ENCODE results near the gene GM2A. TPM values are rescaled to one million over a fixed set of nuclear protein-coding genes. Genes with fewer than 3 reads are reported as not detected.

The GM2A gene
- total and polyA plus RNA-seq, 9 of the 15 experiments (the other 6 are each of a cell fraction or from before 2014, with no cell fraction given): 5.8 to 36.0 (median 10.0) TPM

DNA sequence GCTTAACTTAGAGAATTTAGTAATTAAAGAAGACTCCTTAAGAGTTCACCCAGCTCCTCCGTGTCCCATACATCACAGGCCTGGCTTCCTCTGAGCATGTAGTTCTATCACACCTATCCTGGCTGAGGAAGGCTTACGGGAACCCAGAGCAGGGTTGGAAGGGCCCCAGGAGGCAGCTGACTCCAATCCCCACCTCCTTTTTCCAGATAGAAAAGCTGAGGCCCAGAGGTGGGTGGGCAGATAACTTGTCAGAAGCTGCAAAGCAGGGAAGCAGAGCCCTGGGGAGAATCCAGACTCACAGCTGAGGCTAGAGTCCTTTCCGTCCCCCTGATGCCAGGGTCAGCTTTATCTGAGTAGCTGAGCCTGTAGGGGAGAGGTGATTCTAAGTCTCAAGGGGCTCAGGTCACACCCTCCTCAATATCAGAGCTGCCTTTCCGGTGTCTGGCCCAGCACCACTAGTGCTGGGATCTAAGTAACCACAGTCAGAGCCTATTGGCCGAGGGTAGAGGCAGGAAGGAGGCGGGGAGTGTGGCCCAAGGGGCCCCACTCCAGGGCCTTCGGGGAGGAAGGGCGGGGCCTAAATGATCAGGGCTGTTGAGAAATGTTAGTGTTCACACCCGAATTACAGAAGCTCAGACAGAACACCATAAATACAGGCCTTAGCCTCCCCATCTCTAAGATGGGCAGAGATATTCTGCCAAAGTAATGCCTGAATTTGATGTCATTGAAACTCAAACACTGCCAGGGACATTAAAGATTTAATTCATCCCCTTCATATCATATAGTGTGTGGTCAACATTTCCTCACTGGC lies 39.0 kb upstream of the GM2A start (continued):
- TF ChIP-seq ZNF3 (CRISPR knock-in tag; IDR thresholded peaks at IDR 0.05) (no peak), TRIM24 (IDR thresholded peaks at IDR 0.05) (no peak), ZNF445 (CRISPR knock-in tag; IDR thresholded peaks at IDR 0.05; ENCODE audit: low read depth) (no peak), SMARCE1 (IDR thresholded peaks at IDR 0.05) (no peak), MCM7 (IDR thresholded peaks at IDR 0.05) (no peak), ETV5 (CRISPR knock-in tag; IDR thresholded peaks at IDR 0.05; ENCODE audit: low read depth) (peak; percentile 56; the same call in 1 of the 2 replicates), MEF2D (tag; conservative IDR thresholded peaks at IDR 0.05; ENCODE audit: low read depth) (no peak), NRF1 (conservative IDR thresholded peaks at IDR 0.05 in 1 of 2, IDR thresholded peaks at IDR 0.05 in 1 of 2) (peak; percentile 50 to 51; a peak in 3 of 4 replicates), PHB2 (IDR thresholded peaks at IDR 0.05; ENCODE audit: low read depth) (no peak), MBD2 (IDR thresholded peaks at IDR 0.05; ENCODE audit: borderline replicate concordance, low read depth) (0 out of 2 replicates have a peak, but pooled peaks have one; percentile 20), NEUROD1 (IDR thresholded peaks at IDR 0.05; ENCODE audit: borderline replicate concordance, low read depth, low read length, partially characterized antibody) (peak; percentile 54), CREB1 (IDR thresholded peaks at IDR 0.05) (no peak), CREB1 (CRISPR knock-in tag; IDR thresholded peaks at IDR 0.05) (no peak), ARNT (IDR thresholded peaks at IDR 0.05) (0 out of 4 replicates have a peak, but pooled peaks of 1 of the 2 experiments have one; percentile 57), ZKSCAN3 (CRISPR knock-in tag; IDR thresholded peaks at IDR 0.05) (no peak), KAT8 (IDR thresholded peaks at IDR 0.05; ENCODE audit: low read depth) (no peak)
- TF ChIP-seq, protein P1, sequence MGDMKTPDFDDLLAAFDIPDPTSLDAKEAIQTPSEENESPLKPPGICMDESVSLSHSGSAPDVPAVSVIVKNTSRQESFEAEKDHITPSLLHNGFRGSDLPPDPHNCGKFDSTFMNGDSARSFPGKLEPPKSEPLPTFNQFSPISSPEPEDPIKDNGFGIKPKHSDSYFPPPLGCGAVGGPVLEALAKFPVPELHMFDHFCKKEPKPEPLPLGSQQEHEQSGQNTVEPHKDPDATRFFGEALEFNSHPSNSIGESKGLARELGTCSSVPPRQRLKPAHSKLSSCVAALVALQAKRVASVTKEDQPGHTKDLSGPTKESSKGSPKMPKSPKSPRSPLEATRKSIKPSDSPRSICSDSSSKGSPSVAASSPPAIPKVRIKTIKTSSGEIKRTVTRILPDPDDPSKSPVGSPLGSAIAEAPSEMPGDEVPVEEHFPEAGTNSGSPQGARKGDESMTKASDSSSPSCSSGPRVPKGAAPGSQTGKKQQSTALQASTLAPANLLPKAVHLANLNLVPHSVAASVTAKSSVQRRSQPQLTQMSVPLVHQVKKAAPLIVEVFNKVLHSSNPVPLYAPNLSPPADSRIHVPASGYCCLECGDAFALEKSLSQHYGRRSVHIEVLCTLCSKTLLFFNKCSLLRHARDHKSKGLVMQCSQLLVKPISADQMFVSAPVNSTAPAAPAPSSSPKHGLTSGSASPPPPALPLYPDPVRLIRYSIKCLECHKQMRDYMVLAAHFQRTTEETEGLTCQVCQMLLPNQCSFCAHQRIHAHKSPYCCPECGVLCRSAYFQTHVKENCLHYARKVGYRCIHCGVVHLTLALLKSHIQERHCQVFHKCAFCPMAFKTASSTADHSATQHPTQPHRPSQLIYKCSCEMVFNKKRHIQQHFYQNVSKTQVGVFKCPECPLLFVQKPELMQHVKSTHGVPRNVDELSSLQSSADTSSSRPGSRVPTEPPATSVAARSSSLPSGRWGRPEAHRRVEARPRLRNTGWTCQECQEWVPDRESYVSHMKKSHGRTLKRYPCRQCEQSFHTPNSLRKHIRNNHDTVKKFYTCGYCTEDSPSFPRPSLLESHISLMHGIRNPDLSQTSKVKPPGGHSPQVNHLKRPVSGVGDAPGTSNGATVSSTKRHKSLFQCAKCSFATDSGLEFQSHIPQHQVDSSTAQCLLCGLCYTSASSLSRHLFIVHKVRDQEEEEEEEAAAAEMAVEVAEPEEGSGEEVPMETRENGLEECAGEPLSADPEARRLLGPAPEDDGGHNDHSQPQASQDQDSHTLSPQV (IDR thresholded peaks at IDR 0.05): peak; percentile 35; the same call in 1 of the 2 replicates
- TF ChIP-seq, protein P2, sequence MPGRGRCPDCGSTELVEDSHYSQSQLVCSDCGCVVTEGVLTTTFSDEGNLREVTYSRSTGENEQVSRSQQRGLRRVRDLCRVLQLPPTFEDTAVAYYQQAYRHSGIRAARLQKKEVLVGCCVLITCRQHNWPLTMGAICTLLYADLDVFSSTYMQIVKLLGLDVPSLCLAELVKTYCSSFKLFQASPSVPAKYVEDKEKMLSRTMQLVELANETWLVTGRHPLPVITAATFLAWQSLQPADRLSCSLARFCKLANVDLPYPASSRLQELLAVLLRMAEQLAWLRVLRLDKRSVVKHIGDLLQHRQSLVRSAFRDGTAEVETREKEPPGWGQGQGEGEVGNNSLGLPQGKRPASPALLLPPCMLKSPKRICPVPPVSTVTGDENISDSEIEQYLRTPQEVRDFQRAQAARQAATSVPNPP (IDR thresholded peaks at IDR 0.05; ENCODE audit: borderline replicate concordance, insufficient read depth, insufficient read length): no peak
- TF ChIP-seq, protein P3, sequence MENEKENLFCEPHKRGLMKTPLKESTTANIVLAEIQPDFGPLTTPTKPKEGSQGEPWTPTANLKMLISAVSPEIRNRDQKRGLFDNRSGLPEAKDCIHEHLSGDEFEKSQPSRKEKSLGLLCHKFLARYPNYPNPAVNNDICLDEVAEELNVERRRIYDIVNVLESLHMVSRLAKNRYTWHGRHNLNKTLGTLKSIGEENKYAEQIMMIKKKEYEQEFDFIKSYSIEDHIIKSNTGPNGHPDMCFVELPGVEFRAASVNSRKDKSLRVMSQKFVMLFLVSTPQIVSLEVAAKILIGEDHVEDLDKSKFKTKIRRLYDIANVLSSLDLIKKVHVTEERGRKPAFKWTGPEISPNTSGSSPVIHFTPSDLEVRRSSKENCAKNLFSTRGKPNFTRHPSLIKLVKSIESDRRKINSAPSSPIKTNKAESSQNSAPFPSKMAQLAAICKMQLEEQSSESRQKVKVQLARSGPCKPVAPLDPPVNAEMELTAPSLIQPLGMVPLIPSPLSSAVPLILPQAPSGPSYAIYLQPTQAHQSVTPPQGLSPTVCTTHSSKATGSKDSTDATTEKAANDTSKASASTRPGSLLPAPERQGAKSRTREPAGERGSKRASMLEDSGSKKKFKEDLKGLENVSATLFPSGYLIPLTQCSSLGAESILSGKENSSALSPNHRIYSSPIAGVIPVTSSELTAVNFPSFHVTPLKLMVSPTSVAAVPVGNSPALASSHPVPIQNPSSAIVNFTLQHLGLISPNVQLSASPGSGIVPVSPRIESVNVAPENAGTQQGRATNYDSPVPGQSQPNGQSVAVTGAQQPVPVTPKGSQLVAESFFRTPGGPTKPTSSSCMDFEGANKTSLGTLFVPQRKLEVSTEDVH (IDR thresholded peaks at IDR 0.05; ENCODE audit: low read depth, partially characterized antibody): peak; percentile 69
- TF ChIP-seq, protein P4, sequence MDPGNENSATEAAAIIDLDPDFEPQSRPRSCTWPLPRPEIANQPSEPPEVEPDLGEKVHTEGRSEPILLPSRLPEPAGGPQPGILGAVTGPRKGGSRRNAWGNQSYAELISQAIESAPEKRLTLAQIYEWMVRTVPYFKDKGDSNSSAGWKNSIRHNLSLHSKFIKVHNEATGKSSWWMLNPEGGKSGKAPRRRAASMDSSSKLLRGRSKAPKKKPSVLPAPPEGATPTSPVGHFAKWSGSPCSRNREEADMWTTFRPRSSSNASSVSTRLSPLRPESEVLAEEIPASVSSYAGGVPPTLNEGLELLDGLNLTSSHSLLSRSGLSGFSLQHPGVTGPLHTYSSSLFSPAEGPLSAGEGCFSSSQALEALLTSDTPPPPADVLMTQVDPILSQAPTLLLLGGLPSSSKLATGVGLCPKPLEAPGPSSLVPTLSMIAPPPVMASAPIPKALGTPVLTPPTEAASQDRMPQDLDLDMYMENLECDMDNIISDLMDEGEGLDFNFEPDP (CRISPR knock-in tag; IDR thresholded peaks at IDR 0.05): no peak
